Measurements from ENCODE around the gene PARP2.
A peak's percentile ranks its signal among the peaks of the same experiment; 100 is the strongest.
"Not testable (repeated sequence)": the region's sequence is repeated elsewhere in the genome, so short reads cannot be mapped to it uniquely, and the experiment has no call there.

PARP2 gene

DNA sequence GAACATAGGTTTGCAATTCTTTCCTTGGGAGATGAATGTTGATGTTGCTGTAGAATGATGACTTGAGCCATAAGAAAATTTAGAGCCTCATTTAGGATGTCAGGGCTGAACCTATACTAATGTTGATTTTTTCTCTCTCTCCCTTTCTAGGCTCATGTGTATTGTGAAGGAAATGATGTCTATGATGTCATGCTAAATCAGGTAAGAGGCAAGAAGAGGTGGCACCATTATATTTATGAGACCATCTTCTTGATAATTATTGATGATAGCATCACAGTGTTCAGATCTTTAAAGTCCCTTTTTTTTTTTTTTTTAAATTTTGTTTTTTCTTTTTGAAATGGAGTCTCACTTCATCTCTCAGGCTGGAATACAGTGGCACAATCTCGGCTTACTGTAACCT lies 3.3 kb downstream of the PARP2 start:
- no peak for DNase-seq (ENCODE audit: low read depth)

DNA sequence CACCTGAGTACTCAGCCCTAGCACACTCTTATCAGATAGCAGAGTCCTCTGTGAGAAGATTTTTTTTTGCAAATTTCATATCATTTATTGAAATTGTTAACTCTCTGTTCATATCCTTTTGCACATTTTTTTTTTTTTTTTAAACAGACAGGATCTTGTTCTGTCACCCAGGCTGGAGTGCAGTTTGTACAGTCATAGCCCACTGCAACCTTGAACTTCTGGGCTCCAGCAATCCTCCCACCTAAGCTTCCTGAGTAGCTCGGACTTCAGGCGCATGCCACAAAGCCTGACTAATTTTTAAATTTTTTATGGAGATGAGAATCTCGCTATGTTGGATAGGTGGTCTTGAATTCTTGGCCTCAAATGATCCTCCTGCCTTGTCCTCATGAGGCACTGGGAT lies 4.3 kb downstream of the PARP2 start:
- no peak for DNase-seq (ENCODE audit: low read depth)

- no peak for DNase-seq (ENCODE audit: low read depth)
Observed at GRCh38 chr14:20350282-20350681, 6.8 kb downstream of the PARP2 start.

DNA sequence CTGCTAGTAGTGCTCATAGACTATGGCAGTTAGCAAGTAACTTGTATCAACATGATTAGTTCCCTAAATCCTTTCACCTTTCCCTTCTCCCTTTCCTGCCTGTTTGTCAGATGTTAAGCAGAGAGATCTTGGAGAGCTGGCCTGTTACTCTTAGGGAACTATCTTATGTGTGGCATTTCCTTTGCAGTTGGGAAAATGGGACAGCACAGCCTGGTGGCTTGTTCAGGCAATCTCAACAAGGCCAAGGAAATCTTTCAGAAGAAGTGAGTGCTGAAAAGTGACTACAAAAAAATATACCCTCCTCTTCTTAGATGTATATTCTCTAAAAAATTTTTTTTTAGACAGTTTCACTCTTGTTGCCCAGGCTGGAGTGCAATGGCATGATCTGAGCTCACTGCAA lies 7.4 kb downstream of the PARP2 start:
- DNase-seq (ENCODE audit: low read depth) = peak; percentile 28

DNA sequence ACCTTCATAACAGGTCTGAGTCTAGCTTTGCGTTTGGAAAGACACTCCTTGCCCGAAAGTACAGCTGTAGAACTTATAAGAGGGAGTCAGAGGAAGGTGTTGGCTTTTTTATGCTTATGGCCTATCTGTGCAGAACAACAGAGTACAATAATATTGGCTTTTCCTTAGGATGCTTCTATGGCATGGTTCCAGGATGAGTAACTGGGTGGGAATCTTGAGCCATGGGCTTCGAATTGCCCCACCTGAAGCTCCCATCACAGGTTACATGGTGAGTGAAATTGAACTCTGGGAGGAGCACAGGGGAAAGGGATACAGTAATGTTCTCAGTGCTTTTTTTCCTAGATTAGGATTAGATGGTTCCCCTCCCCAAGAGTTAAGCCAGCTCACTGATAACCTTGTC lies 13.0 kb downstream of the PARP2 start:
- no peak for DNase-seq (ENCODE audit: low read depth)

DNA sequence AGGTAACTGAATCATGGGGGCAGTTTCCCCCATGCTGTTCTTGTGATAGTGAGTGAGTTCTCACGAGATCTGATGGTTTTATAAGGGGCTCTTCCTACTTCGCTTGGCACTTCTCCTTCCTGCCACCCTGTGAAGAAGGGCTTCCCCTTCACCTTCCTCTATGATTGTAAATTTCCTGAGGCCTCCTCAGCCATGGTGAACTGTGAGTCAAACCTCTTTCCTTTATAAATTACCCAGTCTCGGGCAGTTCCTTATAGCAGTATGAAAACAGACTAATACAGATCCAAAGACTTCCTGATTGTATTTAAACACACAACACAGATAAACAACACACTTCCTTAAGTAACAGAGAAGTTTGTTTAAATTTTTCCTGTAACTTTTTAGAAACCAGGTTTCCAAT lies 15.0 kb downstream of the PARP2 start:
- not testable (repeated sequence) for DNase-seq (ENCODE audit: low read depth)

DNA sequence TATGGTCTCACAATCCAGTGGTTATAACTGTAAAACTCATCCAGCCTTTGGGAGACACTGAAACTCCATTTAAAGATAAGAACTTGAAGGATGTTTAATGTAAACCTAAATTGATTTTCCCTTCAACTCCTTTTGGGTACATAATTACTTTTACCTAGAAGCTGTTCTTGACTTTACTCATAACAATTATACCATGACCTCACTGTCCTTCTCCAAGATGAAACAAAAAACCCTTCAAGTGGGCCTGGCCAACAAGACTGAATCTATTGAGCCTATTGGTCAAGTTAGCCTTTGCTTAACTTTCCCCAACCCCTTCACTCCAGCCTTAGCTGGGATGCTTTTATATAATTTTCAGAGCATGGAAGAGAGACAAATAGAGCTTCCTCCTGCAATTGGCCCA lies 22.5 kb downstream of the PARP2 start:
- DNase-seq (ENCODE audit: low read depth) = no peak

DNA sequence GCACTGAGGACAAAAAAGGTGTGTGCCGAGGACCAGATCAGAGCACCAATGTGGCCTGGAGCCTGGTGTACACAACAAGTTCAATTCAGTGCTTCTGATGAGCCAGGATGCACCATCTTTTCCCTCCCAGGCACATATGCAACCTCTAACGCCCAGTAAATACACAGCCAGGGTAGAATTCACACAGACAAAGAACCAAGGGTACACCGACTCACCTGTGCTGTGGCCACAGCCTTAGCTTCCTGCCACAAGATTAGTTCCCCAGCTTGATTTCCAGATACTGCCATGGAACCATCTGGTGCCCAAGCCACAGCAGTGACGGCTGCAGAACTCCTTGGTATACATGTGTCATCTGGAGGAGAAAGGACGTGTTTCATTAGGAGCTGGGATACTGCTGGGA lies 29.4 kb downstream of the PARP2 start:
- no peak for DNase-seq (ENCODE audit: low read depth)

DNA sequence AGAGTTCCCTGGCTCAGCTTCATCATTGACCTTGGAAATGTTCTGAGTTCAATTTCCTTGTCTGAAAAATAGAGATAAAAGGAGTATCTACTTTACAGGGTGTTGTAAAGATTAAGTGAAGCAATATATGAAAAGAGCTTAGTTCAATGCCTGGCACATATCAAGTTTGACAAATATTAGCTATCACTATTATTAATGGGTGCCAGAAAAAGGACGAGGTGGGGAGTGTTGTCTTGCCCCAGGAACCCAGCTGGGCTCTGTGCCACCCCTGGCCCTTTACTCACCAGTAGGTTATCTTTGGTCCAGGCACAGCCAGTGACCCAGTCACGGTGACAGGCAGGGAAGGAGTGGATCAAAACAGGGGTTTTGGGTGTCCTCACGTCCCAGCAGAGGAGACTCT lies 32.0 kb downstream of the PARP2 start:
- no peak for DNase-seq (ENCODE audit: low read depth)

GRCh38 chr14:20376071-20376588 lies 32.7 kb downstream of the PARP2 start:
- DNase-seq (ENCODE audit: low read depth) = no peak

- DNase-seq (ENCODE audit: low read depth) = no peak
Observed at GRCh38 chr14:20377171-20377570, 33.7 kb downstream of the PARP2 start.

DNA sequence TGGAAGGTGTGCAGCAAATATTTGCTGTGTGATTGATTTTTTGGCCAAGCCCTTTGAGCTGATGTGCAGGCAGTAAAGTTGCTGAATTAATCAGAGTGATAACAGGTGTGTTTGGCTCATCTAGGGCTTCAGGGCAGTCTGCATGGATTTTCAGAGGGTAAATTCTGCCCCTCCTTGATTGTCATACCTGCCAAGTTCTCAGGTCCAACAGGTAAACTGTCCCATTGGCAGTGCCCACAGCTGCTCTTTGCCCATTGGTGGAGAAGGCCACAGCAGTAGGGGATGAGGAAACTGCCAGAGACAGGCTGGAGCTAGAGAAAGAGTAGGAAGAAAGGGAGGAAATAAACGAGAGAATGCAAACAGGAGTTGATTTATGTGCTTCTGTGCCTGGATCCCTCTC lies 36.3 kb downstream of the PARP2 start:
- no peak for DNase-seq (ENCODE audit: low read depth)

GRCh38 chr14:20380681-20381080 lies 37.2 kb downstream of the PARP2 start:
- no peak for DNase-seq (ENCODE audit: low read depth)

DNA sequence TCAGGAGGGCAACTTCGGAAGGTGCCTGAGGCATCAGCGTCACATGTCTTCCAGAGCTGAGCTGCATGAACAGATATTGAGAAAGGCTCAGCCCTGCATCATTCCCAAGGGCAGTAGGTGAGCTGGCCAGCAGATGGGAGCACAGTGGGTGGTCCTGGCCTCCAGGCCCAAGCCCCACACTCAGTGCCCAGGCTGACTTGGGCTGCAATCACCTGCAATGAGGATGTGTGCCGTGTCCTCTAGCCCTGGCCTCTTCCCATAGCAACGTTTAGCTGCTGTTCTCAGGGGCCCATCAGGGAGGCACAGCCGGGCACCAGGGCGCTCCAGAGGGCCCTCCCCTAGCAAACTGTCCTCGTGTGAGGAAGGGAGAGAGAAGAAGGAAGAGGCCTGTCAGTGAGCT lies 37.9 kb downstream of the PARP2 start:
- no peak for DNase-seq (ENCODE audit: low read depth)

- DNase-seq (ENCODE audit: low read depth) = no peak
Observed at GRCh38 chr14:20382526-20382925, 39.1 kb downstream of the PARP2 start.

DNA sequence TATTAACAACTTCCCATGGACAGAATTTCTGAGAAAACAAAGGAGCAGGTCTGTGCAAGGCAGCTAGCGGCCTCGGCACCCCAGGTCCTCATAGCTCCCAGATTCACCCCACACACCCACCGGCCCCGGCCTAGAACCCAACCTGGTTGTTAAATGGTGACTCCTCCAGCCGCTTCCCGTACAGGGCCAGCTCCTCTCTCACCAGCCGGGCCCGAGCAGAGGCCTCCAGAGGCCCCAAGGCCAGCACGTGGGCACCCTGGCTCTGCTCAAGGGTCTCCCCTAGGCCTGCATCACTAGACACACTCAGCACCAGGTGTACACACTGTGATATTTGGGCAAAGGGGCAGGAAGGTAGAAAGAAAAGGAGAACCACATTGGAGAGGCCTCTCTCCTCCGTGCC lies 39.6 kb downstream of the PARP2 start:
- no peak for DNase-seq (ENCODE audit: low read depth)

DNA sequence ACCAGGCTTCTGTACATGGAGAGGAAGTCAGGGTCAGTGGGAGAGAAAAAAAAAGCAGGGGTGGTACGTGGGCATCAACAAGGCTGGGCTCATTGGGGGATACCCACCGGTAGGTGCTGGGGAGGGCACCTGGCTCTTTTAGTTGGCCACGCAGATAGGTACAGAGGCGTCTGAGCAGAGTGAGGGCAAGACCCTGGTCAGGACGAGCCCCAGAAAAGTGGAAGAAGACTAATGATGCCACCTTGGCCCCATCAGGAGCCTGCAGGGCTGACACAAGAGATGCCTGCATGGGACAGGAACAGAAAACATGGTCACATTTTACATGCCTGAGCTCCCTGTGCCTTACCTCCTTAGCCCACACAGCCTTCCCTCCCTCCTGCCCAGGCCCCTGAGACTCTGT lies 40.2 kb downstream of the PARP2 start:
- no peak for DNase-seq (ENCODE audit: low read depth)

GRCh38 chr14:20384321-20384720 lies 40.9 kb downstream of the PARP2 start:
- no peak for DNase-seq (ENCODE audit: low read depth)

DNA sequence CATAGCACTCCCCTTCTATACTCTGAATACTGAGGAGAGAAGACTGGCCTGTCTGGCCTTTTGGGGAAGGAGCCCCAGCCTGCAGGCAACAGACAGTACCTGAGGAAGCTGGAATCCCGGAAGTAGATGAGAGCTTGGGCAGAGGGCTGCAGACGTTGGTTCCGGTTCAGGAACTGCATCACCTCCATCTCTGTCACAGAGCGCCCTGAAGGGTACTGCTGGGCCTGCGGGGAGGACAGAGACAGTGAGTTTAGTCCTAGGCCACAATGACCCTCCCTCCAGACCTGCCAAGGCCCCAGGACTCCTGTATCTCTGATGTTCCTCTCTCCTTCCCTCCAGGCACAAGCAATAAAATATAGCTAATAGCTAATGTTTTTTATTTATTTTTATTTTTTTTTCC lies 41.5 kb downstream of the PARP2 start:
- DNase-seq (ENCODE audit: low read depth) = no peak

- DNase-seq (ENCODE audit: low read depth) = no peak
Observed at GRCh38 chr14:20386276-20386855, 42.9 kb downstream of the PARP2 start.

DNA sequence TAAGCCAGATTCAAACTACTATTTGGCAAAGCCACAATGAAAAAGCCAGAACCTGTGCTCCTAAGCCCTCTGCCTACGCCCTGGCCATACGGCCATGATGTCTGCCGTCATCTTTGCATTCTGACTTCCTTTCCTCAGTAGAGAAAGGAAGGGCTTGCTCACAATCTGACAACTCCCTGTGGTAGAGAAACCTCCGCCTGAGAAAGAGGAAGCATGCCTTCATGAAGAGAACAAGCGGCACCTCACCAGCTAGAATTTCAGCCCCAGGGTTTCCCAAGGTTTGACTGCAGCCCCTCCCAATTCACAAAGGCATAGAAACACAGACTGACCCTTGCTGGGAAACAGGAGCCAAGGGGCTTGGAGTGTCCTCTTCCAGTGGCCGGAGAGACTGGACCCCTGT lies 44.1 kb downstream of the PARP2 start:
- DNase-seq (ENCODE audit: low read depth) = no peak

DNA sequence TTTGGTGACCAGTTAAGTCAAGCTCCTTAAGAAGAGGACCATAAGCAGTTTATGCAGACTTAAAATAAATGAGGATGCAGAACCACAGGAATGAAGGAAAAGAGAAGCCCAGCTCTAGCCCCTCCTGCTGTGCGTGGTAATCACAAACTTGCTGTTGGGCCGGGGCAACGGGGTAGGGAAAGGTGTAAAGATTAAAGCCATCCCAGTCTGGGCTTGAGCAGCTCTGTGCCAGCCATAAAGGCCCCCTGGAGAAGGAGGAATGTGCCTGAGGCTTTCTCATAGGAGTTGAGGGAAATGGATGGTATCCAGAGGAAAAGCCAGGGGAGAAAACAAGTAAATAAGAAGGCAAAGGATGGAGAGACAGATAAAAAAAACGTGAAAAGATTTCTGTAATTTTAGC lies 44.7 kb downstream of the PARP2 start:
- DNase-seq (ENCODE audit: low read depth) = no peak

DNA sequence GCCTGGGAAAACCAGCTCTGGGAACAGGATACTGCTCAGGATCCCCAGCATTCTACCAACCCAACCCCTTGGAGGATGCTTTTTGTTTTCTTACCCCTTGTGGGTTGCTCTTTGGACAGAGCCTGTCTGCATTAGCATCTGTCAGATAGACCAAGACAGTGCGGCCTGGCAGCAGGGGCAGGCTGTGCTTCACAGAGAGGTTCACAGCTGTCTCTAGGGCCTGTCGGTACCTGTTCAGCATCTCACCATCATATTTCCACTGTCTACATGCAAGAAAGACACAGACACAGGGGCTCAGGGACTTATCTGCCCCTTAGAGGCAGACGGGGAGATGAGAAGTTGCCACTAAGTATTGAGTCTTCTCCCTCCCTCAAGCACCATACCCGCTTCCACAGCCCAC lies 48.1 kb downstream of the PARP2 start:
- no peak for DNase-seq (ENCODE audit: low read depth)

- no peak for DNase-seq (ENCODE audit: low read depth)
Observed at GRCh38 chr14:20397511-20397910, 54.1 kb downstream of the PARP2 start.

GRCh38 chr14:20400589-20400964 lies 57.1 kb downstream of the PARP2 start:
- DNase-seq (ENCODE audit: low read depth) = no peak

All from fibroblast of gingiva (primary cell).